ENCODE results near the gene ARMC12.
"Not testable (repeated sequence)": the region's sequence is repeated elsewhere in the genome, so short reads cannot be mapped to it uniquely, and the experiment has no call there.

The ARMC12 gene

DNA sequence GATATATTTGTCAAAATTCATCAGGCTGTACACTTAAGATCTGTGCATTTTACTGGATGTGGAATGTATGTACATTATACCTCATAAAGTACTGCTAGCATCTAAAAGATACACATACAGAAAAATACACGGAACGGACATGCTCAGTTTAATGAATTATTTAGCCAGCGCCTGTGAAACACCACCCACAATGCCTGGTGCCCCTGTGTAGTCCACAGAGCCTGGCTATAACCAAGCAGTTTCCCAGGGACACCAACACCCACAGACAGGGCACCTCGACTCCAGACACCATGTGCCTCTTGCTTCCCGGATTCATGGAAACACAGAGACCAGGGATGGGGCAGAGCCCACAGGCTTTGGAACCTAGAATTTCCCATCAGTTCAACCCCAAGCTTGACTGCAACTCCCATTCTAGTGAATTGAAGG is 17.4 kb upstream of the ARMC12 start:
- DNase-seq: no peak

GRCh38 chr6:35719830-35720733 is 16.8 kb upstream of the ARMC12 start:
- DNase-seq: peak; percentile 91

GRCh38 chr6:35722121-35722761 is 14.6 kb upstream of the ARMC12 start:
- no peak for DNase-seq

GRCh38 chr6:35723587-35723986 is 13.2 kb upstream of the ARMC12 start:
- no peak for DNase-seq

DNA sequence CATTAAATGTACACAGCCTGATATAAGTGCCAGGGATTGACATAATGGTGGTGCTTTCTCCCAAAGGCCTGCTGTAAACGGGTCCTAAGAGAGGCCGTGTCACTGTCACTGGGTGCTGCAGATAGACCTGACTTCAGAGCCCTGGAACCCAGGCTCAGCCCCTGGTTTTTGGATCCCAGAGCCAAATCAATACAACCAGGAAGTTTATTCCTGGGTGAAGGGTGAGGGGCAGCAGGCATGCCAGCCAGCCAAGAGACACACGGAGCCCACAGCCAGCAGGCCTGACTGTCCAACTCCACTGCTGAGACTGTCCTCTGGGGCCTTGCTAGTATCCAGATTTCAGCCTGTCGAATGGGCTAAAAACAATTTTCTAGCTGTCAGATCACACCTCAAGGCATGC is 12.8 kb upstream of the ARMC12 start:
- DNase-seq: no peak

GRCh38 chr6:35724471-35724870 is 12.4 kb upstream of the ARMC12 start:
- DNase-seq: no peak

GRCh38 chr6:35725081-35725708 is 11.6 kb upstream of the ARMC12 start:
- DNase-seq: no peak

- no peak for DNase-seq
These were observed 11.0 kb upstream of the ARMC12 start for GRCh38 chr6:35725721-35726438.

- DNase-seq: peak; percentile 78
These were observed 9.4 kb upstream of the ARMC12 start for GRCh38 chr6:35727231-35727934.

DNA sequence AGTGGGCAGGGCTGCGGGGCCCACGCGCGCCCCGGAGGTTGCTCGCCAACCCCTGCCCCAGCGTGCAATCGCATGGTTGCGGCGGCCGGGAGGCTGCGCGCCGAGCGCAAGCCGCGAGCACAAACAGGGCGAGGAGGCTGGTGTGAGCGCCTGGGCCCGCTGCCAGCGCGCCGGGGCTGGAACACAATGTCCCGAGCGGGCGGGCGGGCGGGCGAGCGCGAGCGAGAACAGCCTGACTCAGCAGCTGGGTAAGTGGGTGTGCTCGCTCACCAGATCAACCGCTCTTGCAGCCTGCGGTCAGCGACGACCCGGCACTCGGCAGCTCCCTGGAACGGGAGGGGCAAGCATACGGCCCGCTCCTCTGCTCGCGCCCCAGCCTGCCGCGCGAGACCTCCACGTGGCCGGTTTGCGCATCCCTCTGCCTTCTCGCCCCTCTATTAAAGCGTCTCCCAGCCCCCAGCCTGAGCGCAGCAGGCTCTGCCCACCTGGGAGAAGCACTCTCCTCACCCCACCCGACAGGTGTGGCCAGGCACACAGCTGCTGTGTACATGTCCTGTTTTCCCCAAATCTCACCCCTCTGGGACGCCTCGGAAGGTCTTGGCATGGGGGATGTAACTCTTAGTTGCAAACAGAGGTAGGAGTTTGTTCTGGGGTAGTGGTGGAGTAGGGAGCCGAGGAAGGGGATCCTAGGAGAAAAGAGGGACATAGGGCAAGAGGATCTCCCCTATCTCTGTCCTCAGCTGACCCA is 8.7 kb upstream of the ARMC12 start:
- peak; percentile 91 for DNase-seq

DNA sequence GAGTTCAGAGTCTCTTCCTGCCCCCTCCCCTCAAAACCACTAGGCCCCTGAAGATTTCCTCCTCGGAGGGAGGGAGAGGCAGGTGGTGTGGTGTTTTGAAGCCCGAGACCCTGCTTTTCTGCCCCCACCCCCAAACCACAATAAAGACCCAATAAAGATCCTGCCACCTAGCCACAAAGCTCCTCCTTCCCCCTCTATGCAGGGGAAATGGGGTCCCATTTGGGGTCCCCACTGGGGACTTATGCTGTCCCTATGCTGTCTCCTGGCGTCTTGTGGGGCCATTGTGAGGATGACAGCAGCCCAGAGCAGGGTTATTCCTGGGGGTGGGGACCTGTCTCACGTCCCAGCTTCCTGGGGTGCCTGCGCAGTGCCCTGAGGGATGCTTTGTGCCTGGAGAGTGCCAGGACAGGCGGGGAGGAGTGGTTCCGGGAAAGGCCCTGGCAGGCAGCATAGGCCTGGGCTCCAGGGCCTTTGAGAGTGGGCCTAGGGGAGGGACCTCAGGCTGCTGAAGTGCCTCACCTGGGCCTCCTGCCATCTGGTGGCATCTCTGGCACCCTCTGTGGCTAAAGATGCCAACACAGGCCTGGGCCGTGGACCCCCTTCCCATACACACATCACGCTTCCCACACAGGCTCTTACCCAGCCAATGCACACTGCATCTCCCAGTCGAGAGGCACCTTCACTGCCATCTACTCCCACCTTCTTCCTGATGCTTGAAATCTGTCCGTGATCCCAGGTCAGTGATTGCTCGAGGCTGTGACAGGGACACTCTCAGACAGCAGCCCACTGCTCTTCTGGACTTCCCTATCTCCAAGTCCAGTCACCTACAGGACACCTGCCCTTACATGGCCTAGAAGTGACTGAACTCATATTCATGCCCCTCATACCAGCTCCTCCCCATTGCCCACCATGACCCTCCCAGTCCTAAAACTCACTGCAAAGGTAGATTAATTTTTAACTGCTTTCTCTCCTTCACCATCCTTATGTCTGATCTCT is 7.9 kb upstream of the ARMC12 start:
- no peak for DNase-seq

DNA sequence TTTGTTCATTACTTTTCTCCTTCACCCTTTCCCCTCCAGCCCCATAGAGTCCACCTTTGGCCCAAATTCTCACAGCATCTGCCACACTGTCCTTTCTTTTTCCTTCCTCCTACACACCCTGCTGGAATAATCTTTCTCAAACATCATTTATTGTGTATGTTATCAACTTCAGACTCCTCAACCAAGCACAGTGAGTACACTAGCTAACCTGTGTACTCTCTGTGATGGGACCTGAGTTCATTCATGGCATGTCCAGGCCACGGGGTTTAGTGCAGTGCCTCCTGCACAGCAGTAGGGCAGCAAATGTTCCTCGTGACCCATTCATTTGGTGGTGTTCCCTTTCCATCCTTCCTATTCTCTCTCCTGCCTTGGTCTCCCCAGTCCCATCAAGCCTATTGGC is 7.1 kb upstream of the ARMC12 start:
- DNase-seq: no peak

DNA sequence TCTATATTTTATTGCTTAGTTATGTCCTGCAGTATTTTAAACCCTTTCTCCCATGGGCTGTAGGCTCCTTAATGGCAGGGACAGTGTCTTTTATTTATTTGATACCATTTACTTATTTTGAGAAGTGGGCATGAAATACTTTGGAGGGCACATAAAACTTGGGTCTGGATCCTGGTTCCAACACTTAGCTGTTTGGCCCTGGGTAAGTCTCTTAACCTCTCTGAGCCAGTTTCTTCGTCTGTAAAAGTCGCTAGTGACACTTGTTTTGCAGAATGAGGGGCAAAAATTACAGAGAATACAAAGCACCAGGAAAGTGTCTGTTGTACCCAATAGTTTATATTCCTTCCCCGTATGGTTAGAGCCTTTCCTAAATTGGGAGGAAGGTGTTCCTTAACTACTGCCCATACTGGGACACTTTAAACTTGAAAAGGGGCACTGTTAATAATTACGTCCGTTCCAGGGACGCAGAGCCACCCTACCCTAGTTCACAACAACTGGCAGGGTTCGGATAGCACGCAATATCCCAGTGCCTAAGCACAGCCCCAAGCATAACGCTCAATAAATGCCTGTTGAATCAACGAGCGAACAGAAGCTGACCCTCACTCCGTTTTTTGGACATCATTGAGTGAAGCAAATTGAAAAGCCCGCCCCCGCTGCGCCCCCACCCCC is 6.0 kb upstream of the ARMC12 start:
- no peak for DNase-seq

GRCh38 chr6:35731414-35731735 is 5.5 kb upstream of the ARMC12 start:
- DNase-seq: peak; percentile 97

DNA sequence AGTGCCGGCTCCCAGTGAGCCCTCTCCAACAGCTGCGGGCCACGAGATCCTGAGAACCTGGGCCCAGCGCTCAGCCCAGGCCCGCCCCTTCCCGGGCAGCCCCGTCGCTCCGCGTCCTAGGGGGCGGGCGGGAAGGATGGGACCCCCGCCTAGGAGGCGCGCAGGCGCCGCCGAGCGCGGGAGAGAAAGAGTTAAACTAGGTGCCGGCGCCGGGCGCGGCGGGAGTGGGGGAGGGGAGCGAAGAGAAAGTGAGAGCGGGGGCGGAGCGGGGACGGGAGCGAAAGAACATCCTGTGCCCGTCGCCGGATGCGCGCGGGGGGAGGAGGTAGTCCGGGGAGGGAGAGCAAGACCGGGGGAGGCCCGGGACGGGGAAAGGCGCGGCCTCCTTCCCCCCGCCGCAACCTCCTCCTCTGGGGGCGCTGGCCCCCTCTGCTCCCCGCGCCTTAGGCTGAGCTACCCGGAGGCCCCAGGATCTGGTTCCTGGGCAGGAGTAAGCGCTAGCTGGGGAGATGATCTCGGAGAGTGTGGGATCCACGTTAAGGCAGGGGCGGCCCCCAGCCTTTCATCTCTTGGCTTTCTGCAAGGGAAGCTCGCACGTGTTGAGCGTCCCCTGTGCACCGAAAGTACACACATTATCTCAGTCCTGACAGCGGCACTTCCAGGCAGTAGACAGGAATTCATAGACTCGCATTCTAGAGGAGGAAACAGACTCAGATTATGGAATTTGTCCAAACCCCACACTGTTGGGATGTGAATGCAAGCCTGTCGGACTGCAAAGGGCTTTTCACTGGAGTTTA is 4.9 kb upstream of the ARMC12 start:
- peak; percentile 94 for DNase-seq

- no peak for DNase-seq
These were observed 3.2 kb upstream of the ARMC12 start for GRCh38 chr6:35733633-35734032.

DNA sequence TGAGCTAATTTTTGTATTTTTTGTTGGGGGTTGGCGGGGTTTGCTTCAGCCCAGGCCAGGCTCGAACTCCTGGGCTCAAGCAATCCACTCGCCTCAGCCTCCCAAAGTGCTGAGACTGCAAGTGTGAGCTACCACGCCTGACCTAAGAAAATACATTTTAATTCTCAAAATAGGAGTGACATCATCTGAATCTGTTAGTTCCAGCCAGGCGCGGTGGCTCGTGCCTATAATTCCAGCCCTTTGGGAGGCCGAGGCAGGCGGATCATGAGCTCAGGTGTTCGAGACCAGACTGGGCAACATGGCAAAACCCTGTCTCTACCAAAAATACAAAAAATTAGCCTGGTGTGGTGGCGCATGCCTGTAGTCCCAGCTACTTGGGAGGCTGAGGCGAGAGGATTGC is 2.5 kb upstream of the ARMC12 start:
- not testable (repeated sequence) for DNase-seq

DNA sequence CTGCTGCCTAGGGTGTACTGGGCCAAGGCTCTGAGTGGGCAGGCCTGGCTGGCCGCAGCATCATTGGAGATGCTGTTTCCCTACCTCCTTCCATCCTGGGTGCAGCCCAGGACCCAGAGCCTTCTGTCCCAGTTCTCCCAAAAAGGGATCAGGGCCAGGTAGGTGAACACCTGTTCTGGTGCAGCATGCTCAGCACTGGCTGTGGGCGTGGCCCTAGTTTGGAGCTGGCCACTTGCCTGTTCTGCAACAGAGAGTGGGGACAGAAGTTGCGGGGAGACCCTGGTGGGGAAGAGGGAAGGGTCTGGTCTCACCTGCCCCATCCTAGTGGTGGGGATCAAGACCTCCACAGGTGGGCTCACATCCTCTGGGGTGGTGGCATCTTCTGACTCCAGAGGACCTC is 1.4 kb upstream of the ARMC12 start:
- no peak for DNase-seq

- DNase-seq: peak; percentile 93
These were observed 458 bp upstream of the ARMC12 start for GRCh38 chr6:35736253-35736894.
